ENCODE data around the gene GMDS.

DNA sequence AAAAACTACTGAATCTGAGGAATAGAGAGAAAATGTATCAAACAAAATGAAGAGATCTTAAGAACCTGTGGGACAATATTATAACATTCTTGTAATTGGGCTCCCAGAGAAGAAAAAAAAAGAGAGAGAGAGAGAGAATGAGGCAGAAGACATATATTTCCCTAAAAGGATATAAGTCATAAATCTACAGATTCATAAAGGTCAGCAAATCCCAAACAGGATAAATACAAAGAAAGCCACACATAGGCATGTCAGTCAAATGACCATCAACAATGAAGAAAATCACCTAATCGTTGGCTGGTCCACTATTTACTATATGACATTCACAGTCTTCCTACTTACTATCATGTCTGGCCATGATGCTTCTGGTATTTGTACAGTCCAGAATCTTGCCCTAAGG lies 190.3 kb downstream of the GMDS start:
- TF ChIP-seq EZH2 (IDR thresholded peaks at IDR 0.05; ENCODE audit: insufficient read depth, poor library complexity, severe bottlenecking) = no peak
- no peak for TF ChIP-seq EZH2phosphoT487 (IDR thresholded peaks at IDR 0.05; ENCODE audit: insufficient read depth, low read depth)
